ENCODE results near the gene ME2.
A peak's percentile ranks its signal among the peaks of the same experiment; 100 is the strongest.
"Not testable (repeated sequence)": the region's sequence is repeated elsewhere in the genome, so short reads cannot be mapped to it uniquely, and the experiment has no call there.

Gene ME2

GRCh38 chr18:50862401-50862800 is 16.5 kb upstream of the ME2 start:
- no peak for DNase-seq

DNA sequence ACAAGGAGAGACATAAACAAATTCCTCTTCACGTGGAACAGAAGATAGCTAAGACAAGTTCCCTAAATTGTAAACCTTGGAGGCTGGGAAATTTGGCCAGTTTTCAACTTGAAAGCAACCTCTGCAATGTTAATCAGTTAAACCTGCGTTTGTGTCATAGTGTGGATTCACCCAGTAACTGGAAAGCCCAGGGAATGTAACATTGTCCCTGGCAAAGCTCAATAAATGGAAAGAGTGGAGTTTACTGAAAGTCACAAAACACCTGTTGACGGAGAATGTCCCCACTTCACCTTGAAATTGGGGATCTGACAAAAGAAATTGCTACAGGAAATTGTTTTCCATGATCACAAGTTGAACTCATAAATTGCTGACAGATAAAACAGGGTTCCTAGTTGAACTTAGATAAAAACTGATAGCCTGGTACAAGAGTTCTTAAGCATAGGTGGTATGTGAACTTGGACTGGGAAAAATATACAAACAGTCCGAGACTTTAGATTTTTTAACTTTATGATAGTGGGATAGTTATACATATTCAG is 15.0 kb upstream of the ME2 start:
- no peak for DNase-seq

- DNase-seq: no peak
These were observed 12.2 kb upstream of the ME2 start for GRCh38 chr18:50866765-50867164.

- no peak for DNase-seq
These were observed 9.8 kb upstream of the ME2 start for GRCh38 chr18:50869150-50869549.

- DNase-seq: no peak
These were observed 8.6 kb upstream of the ME2 start for GRCh38 chr18:50870138-50870845.

DNA sequence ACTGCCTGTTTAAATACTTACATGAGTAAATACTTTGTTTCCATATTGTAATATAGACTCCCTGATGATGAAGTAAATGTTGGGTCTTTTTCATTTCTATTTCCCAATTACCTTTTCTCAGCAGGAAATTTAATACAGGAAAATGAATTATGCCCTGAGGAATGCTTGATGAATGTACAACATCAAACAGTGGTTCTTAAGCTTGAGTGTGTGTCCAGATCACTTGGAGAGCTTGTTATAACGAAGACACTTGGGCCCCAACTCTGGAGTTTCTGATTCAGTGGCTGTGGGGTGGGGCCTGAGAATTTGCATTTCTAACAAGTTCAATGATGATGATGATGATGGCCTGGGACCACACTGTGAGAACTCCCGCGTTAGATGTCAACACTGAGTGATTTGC is 7.1 kb upstream of the ME2 start:
- no peak for DNase-seq

DNA sequence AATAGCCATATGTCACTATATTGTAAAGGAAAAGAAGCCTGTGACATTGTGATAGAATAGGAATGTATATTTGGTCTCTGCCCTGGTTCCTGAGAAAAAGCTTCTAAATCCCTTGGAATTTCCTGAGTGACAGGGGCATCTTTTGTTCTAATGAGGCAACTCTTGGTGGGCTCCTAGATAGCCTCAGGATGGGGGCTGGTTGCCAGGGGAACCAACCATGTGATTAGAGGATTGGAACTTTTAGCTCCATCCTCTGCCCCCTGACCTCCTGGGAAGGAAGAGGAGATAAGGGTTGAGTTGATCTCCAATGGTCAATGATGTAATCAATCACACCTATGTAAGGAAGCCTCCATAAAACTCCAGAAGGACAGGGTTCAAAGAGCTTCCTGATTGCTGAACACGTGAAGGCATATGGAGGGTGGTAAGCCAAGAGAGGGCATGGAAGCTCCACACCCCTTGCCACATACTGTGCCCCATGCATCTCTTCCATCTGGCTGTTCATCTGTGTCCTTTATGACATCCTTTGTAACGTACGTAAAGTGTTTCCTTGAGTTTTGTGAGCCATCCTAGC is 2.9 kb upstream of the ME2 start:
- DNase-seq: no peak

GRCh38 chr18:50877545-50878265 is 1.2 kb upstream of the ME2 start:
- no peak for DNase-seq

GRCh38 chr18:50879302-50880118 is 592 bp downstream of the ME2 start:
- DNase-seq: peak; percentile 12

DNA sequence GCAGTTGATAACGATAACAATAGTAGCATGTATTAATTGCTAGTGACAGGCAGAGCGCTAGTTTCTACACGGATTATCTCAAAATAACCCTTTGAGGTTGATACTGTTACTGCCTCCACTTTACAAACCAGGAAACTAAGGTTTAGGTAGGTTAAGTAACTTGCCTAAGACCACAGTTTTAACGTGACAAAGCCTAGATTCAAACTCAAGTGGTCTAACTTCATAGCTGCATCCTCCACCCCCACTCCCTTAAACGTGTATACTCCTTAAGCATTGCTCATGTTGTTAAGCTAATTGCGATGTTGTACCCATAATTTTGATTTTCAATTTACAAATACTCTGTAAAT is 1.2 kb downstream of the ME2 start:
- no peak for DNase-seq

GRCh38 chr18:50880944-50881343 is 2.0 kb downstream of the ME2 start:
- DNase-seq: not testable (repeated sequence)

DNA sequence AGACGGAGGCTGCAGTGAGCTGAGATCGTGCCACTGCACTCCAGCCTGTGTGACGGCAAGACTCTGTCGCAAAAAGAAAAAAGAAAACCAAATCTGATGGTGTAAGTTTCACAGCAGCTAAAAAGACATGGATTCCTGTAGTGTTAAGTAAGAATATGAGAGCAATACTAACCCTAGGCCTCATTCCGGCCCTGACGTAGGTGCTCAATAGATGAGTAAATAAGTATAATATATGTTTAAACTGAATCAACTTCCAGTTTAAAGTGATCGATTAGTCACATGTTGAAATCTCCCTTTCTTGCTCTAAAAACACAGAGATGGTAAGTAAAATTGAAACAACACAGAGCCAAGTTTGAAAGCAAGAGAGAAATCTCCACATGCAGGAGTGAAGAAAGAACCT is 8.0 kb downstream of the ME2 start:
- DNase-seq: no peak

GRCh38 chr18:50895350-50896045 is 16.6 kb downstream of the ME2 start:
- DNase-seq: no peak

GRCh38 chr18:50896093-50896492 is 17.2 kb downstream of the ME2 start:
- no peak for DNase-seq

- DNase-seq: no peak
These were observed 20.0 kb downstream of the ME2 start for GRCh38 chr18:50898919-50899318.

DNA sequence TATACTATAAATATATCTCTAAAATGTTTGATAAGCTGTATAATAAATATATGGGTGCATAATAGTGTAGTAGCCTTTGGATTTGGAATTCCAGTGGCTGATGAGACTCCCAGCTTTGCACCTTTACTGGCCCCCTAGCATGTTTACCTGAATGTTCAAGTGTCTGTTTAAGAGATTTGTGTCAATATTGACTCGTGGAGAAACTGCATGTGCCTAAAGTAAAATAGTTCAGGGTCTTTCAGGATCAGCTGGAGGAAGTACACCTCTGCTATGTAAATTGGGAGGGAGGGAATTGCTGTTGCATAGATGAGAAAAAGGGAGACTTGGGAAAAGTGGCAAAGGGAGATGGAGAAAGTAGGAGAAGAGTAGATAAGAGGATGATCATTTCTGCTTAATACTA is 23.9 kb downstream of the ME2 start:
- no peak for DNase-seq

DNA sequence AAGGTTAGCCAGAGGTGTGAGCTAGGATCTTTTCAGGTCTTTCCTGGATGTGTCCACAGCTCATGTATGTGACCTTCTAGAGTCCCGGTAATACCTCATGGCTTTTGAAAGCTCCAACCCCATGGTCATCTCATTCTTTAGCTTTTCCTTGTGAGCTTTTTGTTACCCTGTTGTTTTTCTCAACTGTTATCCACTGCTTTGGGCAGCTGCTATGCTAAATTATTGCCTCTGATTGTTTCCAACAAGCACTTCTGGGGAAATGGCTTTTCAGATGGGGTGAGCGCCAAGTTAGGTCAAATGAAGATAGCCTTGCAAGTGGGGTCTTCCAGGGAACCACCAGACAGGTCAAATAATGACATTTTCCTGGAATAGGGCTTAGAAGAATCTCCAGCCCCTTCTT is 27.9 kb downstream of the ME2 start:
- DNase-seq: no peak

GRCh38 chr18:50909261-50909660 is 30.3 kb downstream of the ME2 start:
- DNase-seq: no peak

GRCh38 chr18:50911006-50911405 is 32.1 kb downstream of the ME2 start:
- no peak for DNase-seq

DNA sequence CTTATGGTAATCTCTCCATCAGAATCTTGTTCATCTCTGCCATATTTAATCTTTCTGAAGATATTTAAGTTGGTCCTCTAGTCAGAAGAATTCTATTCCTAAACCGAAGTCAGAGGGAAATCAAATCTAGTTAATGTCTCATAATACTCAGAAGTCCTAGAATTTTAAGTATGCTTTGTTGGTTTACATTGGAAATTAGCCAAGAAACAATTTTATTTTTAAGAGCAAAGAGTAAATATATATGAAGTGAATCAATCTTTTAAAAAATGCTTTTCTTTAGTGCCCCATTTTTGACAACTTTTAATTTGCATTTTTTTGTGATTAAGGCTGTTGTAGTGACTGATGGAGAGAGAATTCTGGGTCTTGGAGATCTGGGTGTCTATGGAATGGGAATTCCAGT is 38.1 kb downstream of the ME2 start:
- DNase-seq: no peak

- DNase-seq: no peak
These were observed 39.2 kb downstream of the ME2 start for GRCh38 chr18:50918153-50918552.

DNA sequence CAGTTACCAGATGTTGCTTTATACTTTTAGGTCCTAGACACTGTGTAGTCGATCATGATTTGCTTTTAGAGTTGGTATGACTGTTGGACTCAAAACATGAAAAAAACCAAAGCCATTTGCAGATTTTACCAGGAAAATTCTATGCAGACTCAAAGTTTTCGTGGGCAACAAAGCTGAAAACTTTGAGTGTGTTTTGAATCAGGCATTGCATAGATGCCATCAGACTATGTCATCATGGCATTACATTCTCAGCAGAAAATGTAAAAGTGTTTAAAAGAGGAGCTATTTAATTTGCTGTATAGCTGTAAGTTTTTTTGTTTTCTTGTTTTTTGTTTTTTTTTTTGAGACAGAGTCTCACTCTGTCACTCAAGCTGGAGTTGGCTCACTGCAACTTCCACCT is 45.5 kb downstream of the ME2 start:
- no peak for DNase-seq

DNA sequence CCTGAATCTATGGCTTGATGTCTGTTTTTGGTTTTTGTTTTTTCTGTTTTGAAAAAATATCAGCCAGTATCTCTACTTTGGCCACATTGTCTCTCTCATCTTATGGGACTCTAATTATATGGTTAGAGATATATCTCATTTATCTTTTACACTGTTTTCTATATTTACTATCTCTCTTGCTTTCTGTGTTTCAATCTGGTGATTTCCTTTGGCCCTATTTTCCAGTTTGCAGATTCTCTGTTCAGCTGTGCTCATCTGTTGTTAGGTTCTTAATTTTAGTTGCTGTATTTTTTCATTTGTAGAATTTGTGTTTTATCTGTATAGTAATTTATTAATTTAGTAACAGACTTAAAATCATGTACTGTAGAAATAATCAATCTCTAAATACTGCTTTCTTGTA is 47.6 kb downstream of the ME2 start:
- no peak for DNase-seq
